Measurements from ENCODE around the gene EML1. TPM values are rescaled to one million over a fixed set of nuclear protein-coding genes. Genes with fewer than 3 reads are reported as not detected.

EML1 gene
- total RNA-seq, 6 experiments from 2014 or later = 3.3 to 6.8 (median 4.5) TPM

DNA sequence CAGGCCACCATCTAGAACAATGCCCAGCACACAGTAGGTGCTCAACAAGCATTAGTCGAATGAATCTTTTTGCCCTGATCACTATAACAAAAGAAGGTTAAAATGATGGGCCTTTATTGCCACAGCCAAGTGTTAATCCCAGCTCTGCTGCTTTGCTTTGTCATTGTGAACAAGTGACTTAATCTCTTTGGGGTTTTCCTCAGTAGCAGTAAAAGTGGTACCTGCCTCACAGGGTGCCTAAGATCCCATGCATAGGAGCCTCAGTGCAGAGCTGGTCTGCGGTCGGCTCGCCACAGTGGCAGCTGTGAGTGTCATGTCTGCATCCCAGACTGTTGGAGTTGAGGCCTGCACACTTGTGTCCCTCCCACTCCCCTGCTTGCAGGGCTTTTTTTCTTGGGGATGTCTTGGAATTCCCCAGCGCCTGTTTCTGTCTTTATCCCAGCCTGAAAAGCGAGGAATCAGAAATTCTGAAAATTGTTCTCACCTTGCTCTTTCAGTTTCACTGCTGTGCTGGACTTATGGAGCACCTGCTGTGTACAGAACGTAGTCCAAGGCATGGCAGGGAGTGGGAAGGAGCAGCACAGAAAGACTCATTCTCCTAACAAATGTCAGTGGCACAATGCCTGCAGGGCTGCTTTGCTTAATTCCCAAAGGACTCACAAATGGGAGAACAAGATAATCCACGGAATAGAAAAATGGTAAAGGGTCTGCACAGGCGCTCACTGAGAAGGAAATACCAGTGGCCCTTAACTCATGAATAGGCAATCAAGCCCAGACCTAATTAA lies 90.8 kb downstream of the EML1 start:
- DNase-seq (no peak), ATAC-seq (no peak)
- Histone ChIP-seq H3K4me1 (no peaks in the 10 kb centered on the region), H3K27ac (no peak overlapping the region), H3K27me3 (no peaks in the 10 kb centered on the region), H3K9me3 (no peaks in the 10 kb centered on the region), H3K36me3 (no peaks in the 10 kb centered on the region), H3K4me3 (no peak overlapping the region)
- WGBS (ENCODE audit: insufficient coverage, low coverage, low lambda C conversion rate, missing lambda C conversion rate) = 74% methylated on average over 6 of the region's 9 CpGs
- no peak for TF ChIP-seq POLR2A (IDR thresholded peaks at IDR 0.05)
- TF ChIP-seq, protein P1, sequence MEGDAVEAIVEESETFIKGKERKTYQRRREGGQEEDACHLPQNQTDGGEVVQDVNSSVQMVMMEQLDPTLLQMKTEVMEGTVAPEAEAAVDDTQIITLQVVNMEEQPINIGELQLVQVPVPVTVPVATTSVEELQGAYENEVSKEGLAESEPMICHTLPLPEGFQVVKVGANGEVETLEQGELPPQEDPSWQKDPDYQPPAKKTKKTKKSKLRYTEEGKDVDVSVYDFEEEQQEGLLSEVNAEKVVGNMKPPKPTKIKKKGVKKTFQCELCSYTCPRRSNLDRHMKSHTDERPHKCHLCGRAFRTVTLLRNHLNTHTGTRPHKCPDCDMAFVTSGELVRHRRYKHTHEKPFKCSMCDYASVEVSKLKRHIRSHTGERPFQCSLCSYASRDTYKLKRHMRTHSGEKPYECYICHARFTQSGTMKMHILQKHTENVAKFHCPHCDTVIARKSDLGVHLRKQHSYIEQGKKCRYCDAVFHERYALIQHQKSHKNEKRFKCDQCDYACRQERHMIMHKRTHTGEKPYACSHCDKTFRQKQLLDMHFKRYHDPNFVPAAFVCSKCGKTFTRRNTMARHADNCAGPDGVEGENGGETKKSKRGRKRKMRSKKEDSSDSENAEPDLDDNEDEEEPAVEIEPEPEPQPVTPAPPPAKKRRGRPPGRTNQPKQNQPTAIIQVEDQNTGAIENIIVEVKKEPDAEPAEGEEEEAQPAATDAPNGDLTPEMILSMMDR (IDR thresholded peaks at IDR 0.05) = no peak
- intact Hi-C loops (cut with DNase I) = loop anchor here (5.0 kb wide), 2 partner anchors 152 to 157 kb away; no protein-coding TSS in a partner anchor

DNA sequence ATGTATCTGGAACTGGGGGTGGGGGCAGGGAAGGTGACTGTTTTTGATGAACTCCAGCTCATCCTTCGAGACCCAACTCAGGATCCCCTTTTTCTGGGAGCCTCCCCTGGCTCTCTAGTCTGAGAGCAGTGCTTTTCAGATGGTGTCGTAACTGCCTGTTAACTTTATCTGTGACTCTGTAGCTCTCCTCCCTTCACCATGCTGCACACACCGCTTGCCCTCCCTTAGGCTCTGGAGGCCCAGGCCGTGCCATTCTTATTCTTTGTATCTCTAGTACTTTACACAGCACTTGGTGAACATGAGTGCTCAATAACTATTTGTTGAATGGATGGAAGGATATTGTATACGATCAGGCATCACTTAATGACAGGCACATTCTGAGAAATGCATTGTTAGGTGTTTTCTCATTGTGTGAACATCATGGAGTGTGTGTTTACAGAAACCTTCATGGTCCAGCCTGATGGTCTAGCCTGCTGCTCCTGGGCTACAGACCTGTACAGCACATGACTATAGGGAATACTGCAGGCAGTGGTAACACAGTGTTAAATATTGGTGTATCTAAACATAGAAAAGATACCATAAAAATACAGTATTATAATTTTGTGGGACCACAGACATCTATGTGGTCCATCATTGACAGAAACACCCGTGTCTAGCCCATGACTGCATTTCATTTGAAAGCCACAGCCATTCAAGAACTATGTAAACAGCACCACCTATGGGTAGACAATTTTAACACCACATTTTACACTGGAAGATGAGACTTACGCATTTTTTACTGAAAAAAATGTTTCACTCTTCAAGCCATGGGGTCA lies 91.8 kb downstream of the EML1 start:
- TF ChIP-seq POLR2A (IDR thresholded peaks at IDR 0.05) = no peak
- TF ChIP-seq, protein P1 (IDR thresholded peaks at IDR 0.05) = peak; percentile 70 to 87 (median 74)
- WGBS (ENCODE audit: insufficient coverage, low coverage, low lambda C conversion rate, missing lambda C conversion rate) = 35% methylated on average over 7 of the region's 7 CpGs
- H3K9me3 ChIP-seq = no peaks in the 10 kb centered on the region
- ATAC-seq (peak; percentile 88 to 95 (median 92)), DNase-seq (no peak)
- intact Hi-C loops (cut with DNase I) = loop anchor here (5.0 kb wide), 3 partner anchors 153 to 203 kb away; partner anchors contain the start of gene CYP46A1 (in 1 of the 2)
- no peak overlapping the region for H3K4me3 ChIP-seq
- no peaks in the 10 kb centered on the region for H3K27me3 ChIP-seq
- H3K36me3 ChIP-seq = no peaks in the 10 kb centered on the region
- H3K4me1 ChIP-seq = no peaks in the 10 kb centered on the region
- H3K27ac ChIP-seq = no peak overlapping the region

DNA sequence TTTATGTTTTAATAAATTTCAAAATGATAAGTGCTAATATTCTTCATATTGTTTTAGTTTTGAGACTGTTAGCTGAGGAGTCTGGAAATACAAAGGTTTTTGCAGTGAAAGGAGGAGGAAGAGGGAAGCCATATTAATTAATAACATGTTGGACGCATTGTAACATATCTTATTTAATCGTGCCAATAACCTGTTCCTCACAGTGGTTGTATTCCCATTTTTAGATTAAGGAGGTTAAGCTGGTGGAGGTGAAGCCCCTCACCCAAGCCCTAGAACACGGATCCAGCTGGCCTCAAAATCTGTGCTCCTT lies 92.4 kb downstream of the EML1 start:
- TF ChIP-seq POLR2A (IDR thresholded peaks at IDR 0.05) = no peak
- TF ChIP-seq, protein P1 (IDR thresholded peaks at IDR 0.05) = no peak
- Histone ChIP-seq H3K36me3 (no peaks in the 10 kb centered on the region), H3K4me3 (no peak overlapping the region), H3K9me3 (no peaks in the 10 kb centered on the region), H3K27ac (no peak overlapping the region), H3K27me3 (no peaks in the 10 kb centered on the region), H3K4me1 (no peaks in the 10 kb centered on the region)
- 40% methylated on average over 3 of the region's 3 CpGs for WGBS (ENCODE audit: insufficient coverage, low coverage, low lambda C conversion rate, missing lambda C conversion rate)
- ATAC-seq (no peak), DNase-seq (no peak)
- intact Hi-C loops (cut with DNase I) = loop anchor here in 1 of 2 donors (5.0 kb wide), 1 partner anchor 203 kb away; the partner anchor contains the start of gene CYP46A1

DNA sequence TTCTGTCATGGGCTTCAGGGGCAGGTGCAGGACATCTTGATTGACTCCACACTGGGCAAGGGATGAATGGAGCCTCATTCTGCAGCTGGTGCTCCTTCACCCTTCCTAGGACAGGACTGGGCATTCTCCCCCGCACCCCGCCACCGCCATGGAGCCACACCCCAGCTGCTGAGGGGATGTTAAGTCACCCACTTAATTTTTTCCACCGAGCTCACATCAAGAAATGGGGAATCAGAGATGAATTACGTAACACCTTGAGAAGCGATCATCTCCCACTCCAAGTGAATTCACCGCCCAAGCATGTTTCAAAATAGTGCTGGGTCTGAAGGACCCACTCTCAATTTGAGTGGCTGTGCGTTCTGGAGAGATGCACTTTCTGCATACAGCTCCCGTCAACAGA lies 94.2 kb downstream of the EML1 start:
- WGBS (ENCODE audit: insufficient coverage, low coverage, low lambda C conversion rate, missing lambda C conversion rate) = 63% methylated on average over 4 of the region's 9 CpGs
- DNase-seq (no peak), ATAC-seq (no peak)
- TF ChIP-seq, protein P1 (IDR thresholded peaks at IDR 0.05) = no peak
- no peak for TF ChIP-seq POLR2A (IDR thresholded peaks at IDR 0.05)
- Histone ChIP-seq H3K9me3 (no peaks in the 10 kb centered on the region), H3K36me3 (no peaks in the 10 kb centered on the region), H3K4me3 (no peak overlapping the region), H3K4me1 (no peaks in the 10 kb centered on the region), H3K27me3 (no peaks in the 10 kb centered on the region), H3K27ac (no peak overlapping the region)
- intact Hi-C loops (cut with DNase I) = loop anchor here in 1 of 2 donors (5.0 kb wide), 1 partner anchor 205 kb away; the partner anchor contains the start of gene CYP46A1

Measured in right lobe of liver (tissue), 6 donors.